Amniotic stem cell (primary cell): ENCODE data around the gene NXT1.
"Not testable (repeated sequence)": the region's sequence is repeated elsewhere in the genome, so short reads cannot be mapped to it uniquely, and the experiment has no call there.

Experiments
- DNase-seq: peaks from one replicate; lab custom pipeline; 2025; lab: John Stamatoyannopoulos, UW

The NXT1 gene

GRCh38 chr20:23331450-23332350 is 18.9 kb upstream of the NXT1 start:
- no peak for DNase-seq

- no peak for DNase-seq
Measured at GRCh38 chr20:23332467-23332866, 18.1 kb upstream of the NXT1 start.

- DNase-seq: no peak
Measured at GRCh38 chr20:23334111-23334510, 16.5 kb upstream of the NXT1 start.

GRCh38 chr20:23335521-23335920 is 15.1 kb upstream of the NXT1 start:
- no peak for DNase-seq

- DNase-seq: no peak
Measured at GRCh38 chr20:23336476-23336875, 14.1 kb upstream of the NXT1 start.

GRCh38 chr20:23337312-23337711 is 13.3 kb upstream of the NXT1 start:
- DNase-seq: no peak

- no peak for DNase-seq
Measured at GRCh38 chr20:23339986-23340385, 10.6 kb upstream of the NXT1 start.

- DNase-seq: peak; percentile 29
Measured at GRCh38 chr20:23340524-23340923, 10.1 kb upstream of the NXT1 start.

GRCh38 chr20:23341073-23341472 is 9.5 kb upstream of the NXT1 start:
- DNase-seq: no peak

GRCh38 chr20:23343590-23343989 is 7.0 kb upstream of the NXT1 start:
- no peak for DNase-seq

GRCh38 chr20:23344336-23344735 is 6.3 kb upstream of the NXT1 start:
- DNase-seq: no peak

GRCh38 chr20:23346002-23346401 is 4.6 kb upstream of the NXT1 start:
- no peak for DNase-seq

GRCh38 chr20:23347791-23348190 is 2.8 kb upstream of the NXT1 start:
- DNase-seq: no peak

GRCh38 chr20:23348510-23348909 is 2.1 kb upstream of the NXT1 start:
- DNase-seq: not testable (repeated sequence)

- DNase-seq: peak; percentile 77
Measured at GRCh38 chr20:23349338-23350195, 1.0 kb upstream of the NXT1 start.

GRCh38 chr20:23350904-23351838 is 580 bp downstream of the NXT1 start:
- DNase-seq: peak; percentile 22

GRCh38 chr20:23356203-23356602 is 5.6 kb downstream of the NXT1 start:
- DNase-seq: no peak

GRCh38 chr20:23357767-23358562 is 7.4 kb downstream of the NXT1 start:
- DNase-seq: peak; percentile 99

GRCh38 chr20:23358563-23358906 is 7.9 kb downstream of the NXT1 start:
- DNase-seq: no peak

GRCh38 chr20:23358923-23359593 is 8.5 kb downstream of the NXT1 start:
- no peak for DNase-seq

- DNase-seq: no peak
Measured at GRCh38 chr20:23360531-23360930, 9.9 kb downstream of the NXT1 start.
